PC-3 (cell line): ENCODE data around the gene GRIN3A.

ENCODE experiments used
- CTCF ChIP-seq: fragments of 300-600 bp; sonication (generic); conservative IDR thresholded peaks from 2 replicates; pipeline ENCODE4 v1.5.1; 2017; ENCODE audit warnings: antibody characterized with exemption, low read depth, mild to moderate bottlenecking, low read length
- EZH2 ChIP-seq: fragments of 300-600 bp; sonication (generic); IDR thresholded peaks from one replicate; pipeline ENCODE4 v1.6.1; 2017; ENCODE audit warnings: antibody characterized with exemption, mild to moderate bottlenecking, low read length; ENCODE audit not compliant: unreplicated experiment

GRCh38 chr9:101585740-101586139 lies 152.7 kb downstream of the GRIN3A start:
- TF ChIP-seq CTCF (no peak), EZH2 (no peak)
